HG02571 (cell line): ENCODE results near the gene ERMARD.

Experiments
- ATAC-seq: cut with Tn5 transposase; IDR thresholded peaks from one replicate; pipeline ENCODE4 v1.9.1; 2021; ENCODE audit warnings: mild to moderate bottlenecking, moderate library complexity; ENCODE audit not compliant: unreplicated experiment

Gene ERMARD

GRCh38 chr6:169824021-169824420 lies 72.6 kb downstream of the ERMARD start:
- no peak for ATAC-seq

DNA sequence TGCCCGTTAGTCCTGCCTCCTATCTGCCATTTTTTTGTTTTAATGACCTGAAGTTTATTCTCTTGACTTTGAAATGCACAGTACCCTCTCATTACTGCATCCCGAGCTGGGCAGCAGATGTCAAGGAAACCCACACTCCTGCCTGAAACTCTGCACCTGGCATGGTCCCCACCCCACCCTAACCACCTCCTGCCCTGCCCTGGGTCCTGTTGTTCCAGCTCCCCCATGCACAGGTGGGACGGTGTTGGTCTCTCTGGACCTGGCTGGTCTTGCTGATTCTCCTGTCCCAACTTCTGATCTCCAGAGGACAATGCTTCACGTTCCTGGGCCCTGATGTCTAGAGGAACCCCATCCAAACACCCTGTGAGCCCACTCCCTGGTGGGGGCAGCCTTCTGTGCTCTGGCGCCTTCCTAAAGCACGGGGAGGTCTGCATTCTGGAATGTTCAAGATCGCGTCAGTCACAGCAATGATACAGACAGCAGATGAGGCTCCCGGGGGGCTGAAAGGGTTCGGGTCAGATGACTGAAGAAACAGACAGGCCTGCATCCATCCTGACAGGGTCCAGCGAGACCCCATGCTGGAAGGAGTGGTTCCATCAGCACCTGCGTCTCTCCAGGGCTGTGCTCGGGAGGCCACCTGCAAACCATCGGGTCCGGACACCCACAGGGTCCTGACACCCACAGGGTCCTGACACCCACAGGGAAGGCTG lies 73.6 kb downstream of the ERMARD start:
- ATAC-seq: no peak

GRCh38 chr6:169825558-169826225 lies 74.3 kb downstream of the ERMARD start:
- no peak for ATAC-seq

- ATAC-seq: no peak
Measured at GRCh38 chr6:169826697-169827096, 75.3 kb downstream of the ERMARD start.

DNA sequence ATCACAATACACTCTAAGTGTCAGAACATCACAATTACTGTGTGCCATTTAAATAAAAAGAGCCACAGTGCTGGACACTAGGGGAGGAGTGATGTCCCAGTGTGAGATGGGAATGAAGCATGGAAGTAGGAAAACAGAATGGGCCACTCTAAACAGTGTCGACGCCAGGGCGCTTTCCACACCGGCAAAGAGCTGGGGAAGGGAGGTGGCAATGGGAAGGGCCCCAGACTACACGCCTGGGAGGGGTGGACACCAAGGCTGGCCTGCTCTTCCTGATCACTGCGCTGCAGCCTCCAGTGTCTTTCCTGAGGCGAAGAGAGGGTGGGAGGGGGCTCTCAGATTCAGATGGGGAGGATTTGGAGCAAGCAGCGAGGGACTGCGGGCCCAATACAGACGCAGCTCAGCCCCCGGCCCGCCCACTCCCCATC lies 75.9 kb downstream of the ERMARD start:
- no peak for ATAC-seq

- no peak for ATAC-seq
Measured at GRCh38 chr6:169828176-169828575, 76.8 kb downstream of the ERMARD start.

GRCh38 chr6:169829786-169830185 lies 78.4 kb downstream of the ERMARD start:
- ATAC-seq: no peak

DNA sequence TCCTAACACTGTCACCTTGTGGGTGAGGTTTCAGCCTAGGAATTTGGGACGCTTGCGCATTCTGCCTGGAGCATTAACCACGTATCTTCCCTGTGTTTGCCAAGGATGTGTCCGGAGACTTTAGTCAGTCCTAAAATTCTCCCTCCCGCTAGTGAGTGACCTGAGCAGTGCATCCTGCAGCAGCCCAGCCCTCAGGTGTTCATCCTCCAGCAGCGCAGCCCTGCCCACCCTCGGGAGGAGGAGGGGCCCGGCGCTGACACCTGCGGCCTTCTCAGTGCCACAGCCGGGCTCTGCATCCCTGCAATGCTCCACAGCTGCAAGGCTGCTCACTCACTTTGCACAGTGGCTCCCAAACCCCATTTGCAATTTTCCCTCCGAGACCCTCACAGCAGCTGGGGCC lies 79.5 kb downstream of the ERMARD start:
- ATAC-seq: no peak
